ENCODE measurements around the gene ZNF575.

ZNF575 gene

DNA sequence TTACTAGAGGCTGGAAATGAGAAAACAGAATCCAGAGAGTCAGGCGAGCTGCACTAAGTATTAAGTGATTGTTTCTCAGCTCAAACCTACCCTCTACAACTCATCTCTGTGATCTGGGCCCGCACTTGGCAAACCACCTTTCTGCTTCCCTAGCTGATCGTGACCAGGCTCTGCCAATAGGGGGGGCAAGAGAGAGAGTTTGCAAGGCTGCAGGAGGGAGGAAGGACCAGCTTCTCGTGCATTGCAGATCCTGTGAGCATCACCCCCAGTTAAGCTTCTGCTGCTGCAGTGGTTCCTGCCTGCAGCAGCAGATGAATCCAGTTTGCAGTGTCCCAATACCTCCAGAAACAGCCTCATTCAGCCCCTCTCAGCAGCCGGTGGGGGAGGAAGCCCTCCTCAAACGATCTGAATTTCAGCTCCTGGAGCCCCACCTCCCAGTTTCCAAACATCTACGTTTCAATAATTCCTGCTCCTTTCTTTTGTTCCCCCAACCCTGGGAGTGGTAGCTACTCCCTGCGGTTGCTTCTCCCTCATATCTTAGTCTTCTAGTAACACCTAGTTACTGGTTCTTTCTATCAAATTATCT is 22.3 kb downstream of the ZNF575 start:
- peak; percentile 86 for TF ChIP-seq CTCF (IDR thresholded peaks at IDR 0.05; ENCODE audit: low read depth, low read length)
- DNase-seq (ENCODE audit: extremely low read depth, low read depth) = no peak

- no peak for DNase-seq (ENCODE audit: extremely low read depth, low read depth)
- no peak for TF ChIP-seq CTCF (IDR thresholded peaks at IDR 0.05; ENCODE audit: low read depth, low read length)
These were observed 27.7 kb downstream of the ZNF575 start for GRCh38 chr19:43560687-43561086.

DNA sequence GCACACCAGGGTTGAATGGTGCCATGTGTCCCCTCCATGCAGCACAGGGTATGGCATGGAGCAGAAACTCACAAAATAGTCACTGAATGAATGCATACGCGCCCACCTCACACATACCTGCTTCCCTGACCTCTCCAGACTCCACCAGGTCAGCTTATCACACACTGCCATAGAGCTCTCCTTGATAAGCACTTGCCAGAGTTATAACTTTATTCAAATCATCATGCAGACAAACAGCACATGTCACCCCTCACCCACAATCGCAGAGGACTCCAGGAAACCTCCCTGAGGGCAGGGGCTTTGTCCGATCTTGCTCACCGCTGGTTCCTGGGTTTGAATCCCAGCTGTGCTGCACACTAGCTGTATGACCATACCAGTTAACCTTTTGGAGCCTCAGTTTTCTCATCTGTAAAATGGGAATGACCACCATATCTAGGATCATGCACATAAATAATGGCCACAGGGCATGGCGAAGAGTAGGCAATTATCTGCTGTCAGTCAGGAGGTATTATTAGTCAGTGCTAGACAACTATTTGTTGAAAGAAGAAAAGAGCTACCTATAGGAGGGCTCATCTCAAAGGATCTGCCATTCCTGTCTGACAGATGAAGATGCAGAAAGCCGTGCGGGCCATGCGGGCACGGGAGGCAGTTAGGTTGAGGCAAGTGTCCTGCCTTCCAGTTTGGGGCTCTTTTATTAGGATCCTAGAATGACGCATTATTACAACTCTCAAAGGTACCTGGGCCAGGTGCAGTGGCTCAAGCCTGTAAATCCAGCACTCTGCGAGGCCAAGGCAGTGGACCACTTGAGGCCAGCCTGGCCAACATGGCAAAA is 28.4 kb downstream of the ZNF575 start:
- TF ChIP-seq CTCF (IDR thresholded peaks at IDR 0.05; ENCODE audit: low read depth, low read length) = no peak
- DNase-seq (ENCODE audit: extremely low read depth, low read depth) = no peak

GRCh38 chr19:43562226-43562697 is 29.3 kb downstream of the ZNF575 start:
- DNase-seq (ENCODE audit: extremely low read depth, low read depth) = no peak
- TF ChIP-seq CTCF (IDR thresholded peaks at IDR 0.05; ENCODE audit: low read depth, low read length) = no peak

- DNase-seq (ENCODE audit: extremely low read depth, low read depth) = peak; percentile 28
These were observed 29.8 kb downstream of the ZNF575 start for GRCh38 chr19:43562698-43563241.

GRCh38 chr19:43563816-43564457 is 30.9 kb downstream of the ZNF575 start:
- no peak for TF ChIP-seq CTCF (IDR thresholded peaks at IDR 0.05; ENCODE audit: low read depth, low read length)
- no peak for DNase-seq (ENCODE audit: extremely low read depth, low read depth)

More at GRCh38 chr19:43562698-43563241, 29.8 kb downstream of the ZNF575 start:
- TF ChIP-seq CTCF (IDR thresholded peaks at IDR 0.05; ENCODE audit: low read depth, low read length) = no peak
